Panc1 (cell line): ENCODE data around the gene WDFY2. TPM values are rescaled to one million over a fixed set of nuclear protein-coding genes. Genes with fewer than 3 reads are reported as not detected.
A peak's percentile ranks its signal among the peaks of the same experiment; 100 is the strongest.

Experiments used
- ATAC-seq: fragments of 200-7000 bp; cut with Tn5 transposase; 2 replicates; pipeline ENCODE4 v1.9.1; 2020; ENCODE audit warnings: mild to moderate bottlenecking, moderate library complexity
- BruUV-seq: library from RNA; stranded (reverse); fragments of 400-500 nt; replicated peaks from 2 replicates; lab custom pipeline; 2021; lab: Mats Ljungman, UMichigan
- CTCF ChIA-PET: fragments of 300-600 bp; sonication (Branson Sonifier 250); formaldehyde crosslinking; loops from one replicate; lab custom pipeline; 2022; ENCODE audit warnings: antibody characterized with exemption; lab: Charles Lee
- POLR2A ChIA-PET: fragments of 300-600 bp; sonication (Branson Sonifier 250); formaldehyde crosslinking; loops from one replicate; lab custom pipeline; 2022; ENCODE audit warnings: antibody characterized with exemption; lab: Charles Lee
- DNase-seq: peaks from one replicate; pipeline ENCODE4 v3.0.0-alpha.2; 2010; ENCODE audit warnings: low read depth, low spot score
- H3K27ac ChIP-seq: 2 replicates; pipeline ENCODE4 v1.5.1; 2011; ENCODE audit warnings: mild to moderate bottlenecking, low read length, inconsistent platforms
- H3K27me3 ChIP-seq: fragments of 200-500 bp; sonication (Bioruptor generic); 2 replicates; pipeline ENCODE4 v1.6.0; 2014; ENCODE audit warnings: low read length, inconsistent platforms; ENCODE audit not compliant: control insufficient read depth, insufficient read depth
- H3K36me3 ChIP-seq: fragments of 200-500 bp; sonication (Bioruptor generic); 2 replicates; pipeline ENCODE4 v1.5.1; 2014; ENCODE audit warnings: inconsistent platforms, mild to moderate bottlenecking, low read length, moderate library complexity; ENCODE audit not compliant: control insufficient read depth, insufficient read depth
- H3K4me1 ChIP-seq: 2 replicates; pipeline ENCODE4 v1.5.1; 2011; ENCODE audit warnings: inconsistent platforms, mild to moderate bottlenecking, low read length, moderate library complexity; ENCODE audit not compliant: control insufficient read depth, insufficient read depth
- H3K4me3 ChIP-seq, 2 experiments: 2 replicates each; pipeline ENCODE4 v1.5.1; 2011 to 2012; ENCODE audit warnings: low read depth in 2 of 2, low read length in 2 of 2, mild to moderate bottlenecking in 2 of 2, inconsistent platforms in 1 of 2, moderate library complexity in 1 of 2
- H3K9me3 ChIP-seq: fragments of 200-500 bp; sonication (Bioruptor generic); 2 replicates; pipeline ENCODE4 v1.5.1; 2014; ENCODE audit warnings: low read depth, mild to moderate bottlenecking, inconsistent platforms, low read length, moderate library complexity; ENCODE audit not compliant: control insufficient read depth, insufficient read depth
- CTCF ChIP-seq: fragments of 450-650 bp; IDR thresholded peaks from 2 replicates; pipeline ENCODE4 v1.5.1; 2017; ENCODE audit warnings: mild to moderate bottlenecking
- POLR2AphosphoS5 ChIP-seq: IDR thresholded peaks from 2 replicates; pipeline ENCODE4 v1.6.1; 2012; ENCODE audit warnings: mild to moderate bottlenecking, low read depth, low read length, moderate library complexity
- REST ChIP-seq, 2 experiments: IDR thresholded peaks; 2 replicates each; pipeline ENCODE4 v1.6.1; 2011 to 2012; ENCODE audit warnings: low read depth in 2 of 2, control low read depth in 1 of 2, low read length in 1 of 2, mild to moderate bottlenecking in 1 of 2, moderate library complexity in 1 of 2; ENCODE audit not compliant: insufficient read depth in 1 of 2
- SIN3A ChIP-seq: IDR thresholded peaks from 2 replicates; pipeline ENCODE4 v1.6.1; 2012; ENCODE audit warnings: low read depth, mild to moderate bottlenecking, low read length, moderate library complexity, borderline replicate concordance; ENCODE audit not compliant: insufficient read depth
- TCF7L2 ChIP-seq: IDR thresholded peaks from 2 replicates; pipeline ENCODE4 v1.6.1; 2011; ENCODE audit warnings: mild to moderate bottlenecking, low read depth, low read length, inconsistent platforms
- in situ Hi-C: cut with HindIII; loops from 2 replicates; pipeline ENCODE4 v1.10.0; 2016; ENCODE audit warnings: low sequenced_read_pairs, low pct_unique_long_range_greater_than_20kb
- intact Hi-C: fragments of 100-400 bp; cut with micrococcal nuclease; formaldehyde crosslinking; loops from one replicate; pipeline ENCODE4 v1.10.0; 2022; ENCODE audit not compliant: unreplicated experiment
- total RNA-seq: library from RNA; stranded (reverse); gene quantifications from one replicate; pipeline ENCODE4 v1.2.1, GENCODE V29; 2021; ENCODE audit not compliant: unreplicated experiment

WDFY2 gene
- total RNA-seq, 1 experiment from 2014 or later = 7.8 TPM

- no peaks in the 10 kb centered on the region; the same call in 1 of the 2 replicates for H3K36me3 ChIP-seq
- no peaks in the 10 kb centered on the region for H3K9me3 ChIP-seq
- POLR2A ChIA-PET = no interaction called here
- 0 out of 2 replicates have a peak, but pooled peaks cover 4% of the 10 kb centered on the region for H3K4me1 ChIP-seq
- H3K4me3 ChIP-seq = no peak overlapping the region
- no peak for ATAC-seq
- intact Hi-C loops = no loop called here
- in situ Hi-C loops = no loop called here
- TF ChIP-seq TCF7L2 (no peak), CTCF (no peak; the same call in 1 of the 2 replicates), SIN3A (no peak), REST (IDR thresholded peaks at IDR 0.05; ENCODE audit: insufficient read depth in 1 of 2, low read depth in 2 of 2, low read length in 1 of 2) (no peak), POLR2AphosphoS5 (no peak)
- CTCF ChIA-PET = no interaction called here
- H3K27ac ChIP-seq = no peak overlapping the region
- no TSS peak for BruUV-seq
- no peak for DNase-seq
- H3K27me3 ChIP-seq = no peaks in the 10 kb centered on the region
Observed at GRCh38 chr13:51731759-51732158, 147.5 kb downstream of the WDFY2 start.

- POLR2A ChIA-PET = no interaction called here
- ATAC-seq = peak; percentile 38; the same call in 1 of the 2 replicates
- CTCF ChIA-PET = no interaction called here
- Histone ChIP-seq H3K4me3 (no peak overlapping the region), H3K27ac (no peak overlapping the region), H3K36me3 (no peaks in the 10 kb centered on the region), H3K27me3 (no peaks in the 10 kb centered on the region), H3K4me1 (0 out of 2 replicates have a peak, but pooled peaks cover 4% of the 10 kb centered on the region), H3K9me3 (no peaks in the 10 kb centered on the region)
- intact Hi-C loops (no loop called here), in situ Hi-C loops (no loop called here)
- no peak for TF ChIP-seq TCF7L2
- TF ChIP-seq CTCF = peak; percentile 1; the same call in 1 of the 2 replicates
- DNase-seq = no peak
- BruUV-seq = no TSS peak
Observed at GRCh38 chr13:51733374-51734298, 149.4 kb downstream of the WDFY2 start.
